NCI-H1417 treated with DMSO at 0.1 percent for 48 hours (cell line): ENCODE results near the gene FHIP2A.
"Not testable (repeated sequence)": the region's sequence is repeated elsewhere in the genome, so short reads cannot be mapped to it uniquely, and the experiment has no call there.

ENCODE experiments used
- DNase-seq: peaks from one replicate; lab custom pipeline; 2025; lab: John Stamatoyannopoulos, UW

The FHIP2A gene

GRCh38 chr10:114819322-114819721, 2.3 kb upstream of the FHIP2A start:
- DNase-seq = no peak

- DNase-seq = no peak
Measured at GRCh38 chr10:114821915-114822443, 399 bp downstream of the FHIP2A start.

GRCh38 chr10:114822444-114823076, 980 bp downstream of the FHIP2A start:
- no peak for DNase-seq

GRCh38 chr10:114823077-114823463, 1.5 kb downstream of the FHIP2A start:
- no peak for DNase-seq

- no peak for DNase-seq
Measured at GRCh38 chr10:114824391-114824790, 2.8 kb downstream of the FHIP2A start.

GRCh38 chr10:114825513-114826253, 4.1 kb downstream of the FHIP2A start:
- DNase-seq = no peak

GRCh38 chr10:114829160-114829909, 7.8 kb downstream of the FHIP2A start:
- no peak for DNase-seq

GRCh38 chr10:114831186-114831867, 9.7 kb downstream of the FHIP2A start:
- DNase-seq = no peak

- no peak for DNase-seq
Measured at GRCh38 chr10:114837690-114838089, 16.1 kb downstream of the FHIP2A start.

GRCh38 chr10:114839901-114840300, 18.3 kb downstream of the FHIP2A start:
- no peak for DNase-seq

- no peak for DNase-seq
Measured at GRCh38 chr10:114845978-114846693, 24.6 kb downstream of the FHIP2A start.

- DNase-seq = not testable (repeated sequence)
Measured at GRCh38 chr10:114847517-114847916, 25.9 kb downstream of the FHIP2A start.

- DNase-seq = no peak
Measured at GRCh38 chr10:114849674-114850073, 28.1 kb downstream of the FHIP2A start.

- no peak for DNase-seq
Measured at GRCh38 chr10:114850126-114850525, 28.5 kb downstream of the FHIP2A start.

- DNase-seq = no peak
Measured at GRCh38 chr10:114851336-114851735, 29.8 kb downstream of the FHIP2A start.

GRCh38 chr10:114852197-114852596, 30.6 kb downstream of the FHIP2A start:
- DNase-seq = no peak

GRCh38 chr10:114854906-114855305, 33.3 kb downstream of the FHIP2A start:
- no peak for DNase-seq

- DNase-seq = no peak
Measured at GRCh38 chr10:114855776-114856543, 34.4 kb downstream of the FHIP2A start.

- no peak for DNase-seq
Measured at GRCh38 chr10:114856544-114857287, 35.1 kb downstream of the FHIP2A start.

- DNase-seq = not testable (repeated sequence)
Measured at GRCh38 chr10:114857288-114857565, 35.6 kb downstream of the FHIP2A start.
